GM23338 (cell line): ENCODE results near the gene PLEK.
"Not testable (repeated sequence)": the region's sequence is repeated elsewhere in the genome, so short reads cannot be mapped to it uniquely, and the experiment has no call there.

Experiments used
- CREB1 ChIP-seq: fragments of 250-450 bp; sonication (Bioruptor Pico); IDR thresholded peaks from 2 replicates; pipeline ENCODE4 v1.5.0; 2020; ENCODE audit warnings: low read depth, mild to moderate bottlenecking, moderate library complexity
- EZH2 ChIP-seq: fragments of 200-600 bp; sonication (generic); IDR thresholded peaks from one replicate; pipeline ENCODE4 v1.8.0; 2017; ENCODE audit warnings: antibody characterized with exemption, mild to moderate bottlenecking, low read depth; ENCODE audit not compliant: unreplicated experiment
- ZNF331 ChIP-seq: fragments of 250-450 bp; sonication (Bioruptor Pico); IDR thresholded peaks from 2 replicates; pipeline ENCODE4 v1.5.0; 2020; ENCODE audit warnings: low read depth, mild to moderate bottlenecking, moderate library complexity
- TF ChIP-seq, protein P1 (sequence below), 2 experiments: fragments of 200-600 bp in 1 of 2; sonication (generic) in 1 of 2; conservative IDR thresholded peaks; 2 replicates each; pipeline versions ENCODE4 v1.5.1 to v1.6.1; 2016 to 2017; ENCODE audit warnings: antibody characterized with exemption in 2 of 2, low read depth in 2 of 2, mild to moderate bottlenecking in 2 of 2, moderate library complexity in 1 of 2

DNA sequence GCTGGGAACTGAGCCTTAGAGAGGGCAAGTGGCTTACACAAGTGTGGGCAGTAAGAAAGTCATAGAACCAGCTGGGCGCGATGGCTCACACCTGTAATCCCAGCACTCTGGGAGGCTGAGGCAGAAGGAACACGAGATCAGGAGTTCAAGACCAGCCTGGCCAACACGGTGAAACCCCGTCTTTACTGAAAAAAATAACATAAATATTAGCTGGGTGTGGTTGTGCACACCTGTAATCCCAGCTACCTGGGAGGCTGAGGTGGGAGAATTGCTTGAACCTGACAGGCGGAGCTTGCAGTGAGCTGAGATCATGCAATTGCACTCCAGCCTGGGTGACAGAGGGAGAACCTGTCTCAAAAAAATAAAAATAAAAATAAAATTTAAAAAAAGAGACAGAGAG, 13.7 kb downstream of the PLEK start:
- not testable (repeated sequence) for TF ChIP-seq ZNF331; CREB1 (CRISPR knock-in tag); EZH2
- TF ChIP-seq, protein P1, sequence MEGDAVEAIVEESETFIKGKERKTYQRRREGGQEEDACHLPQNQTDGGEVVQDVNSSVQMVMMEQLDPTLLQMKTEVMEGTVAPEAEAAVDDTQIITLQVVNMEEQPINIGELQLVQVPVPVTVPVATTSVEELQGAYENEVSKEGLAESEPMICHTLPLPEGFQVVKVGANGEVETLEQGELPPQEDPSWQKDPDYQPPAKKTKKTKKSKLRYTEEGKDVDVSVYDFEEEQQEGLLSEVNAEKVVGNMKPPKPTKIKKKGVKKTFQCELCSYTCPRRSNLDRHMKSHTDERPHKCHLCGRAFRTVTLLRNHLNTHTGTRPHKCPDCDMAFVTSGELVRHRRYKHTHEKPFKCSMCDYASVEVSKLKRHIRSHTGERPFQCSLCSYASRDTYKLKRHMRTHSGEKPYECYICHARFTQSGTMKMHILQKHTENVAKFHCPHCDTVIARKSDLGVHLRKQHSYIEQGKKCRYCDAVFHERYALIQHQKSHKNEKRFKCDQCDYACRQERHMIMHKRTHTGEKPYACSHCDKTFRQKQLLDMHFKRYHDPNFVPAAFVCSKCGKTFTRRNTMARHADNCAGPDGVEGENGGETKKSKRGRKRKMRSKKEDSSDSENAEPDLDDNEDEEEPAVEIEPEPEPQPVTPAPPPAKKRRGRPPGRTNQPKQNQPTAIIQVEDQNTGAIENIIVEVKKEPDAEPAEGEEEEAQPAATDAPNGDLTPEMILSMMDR (conservative IDR thresholded peaks at IDR 0.05; ENCODE audit: low read depth in 2 of 2) = not testable (repeated sequence)
